Vagina (tissue), 2 donors: ENCODE measurements around the gene PAFAH1B1. TPM values are rescaled to one million over a fixed set of nuclear protein-coding genes. Genes with fewer than 3 reads are reported as not detected.

ENCODE experiments used
- DNase-seq, 2 donors: peaks; one replicate each; pipeline ENCODE4 v3.0.0-alpha.2; 2017; ENCODE audit errors: extremely low spot score in 2 of 2
- H3K27ac ChIP-seq: fragments of 200-600 bp; sonication (generic); one replicate; pipeline ENCODE4 v1.5.1; 2019
- H3K27me3 ChIP-seq: fragments of 200-600 bp; sonication (generic); one replicate; pipeline ENCODE4 v1.5.1; 2019
- H3K36me3 ChIP-seq, 2 donors: fragments of 200-600 bp; sonication (generic); one replicate each; pipeline ENCODE4 v1.5.1; 2017 to 2019
- H3K4me1 ChIP-seq: fragments of 200-600 bp; sonication (generic); one replicate; pipeline ENCODE4 v1.5.1; 2019
- H3K4me3 ChIP-seq, 2 donors: fragments of 200-600 bp; sonication (generic); 1 replicate in 1 of 2; 2 replicates in 1 of 2; pipeline ENCODE4 v1.5.1; 2016 to 2019
- H3K9me3 ChIP-seq: fragments of 200-600 bp; sonication (generic); one replicate; pipeline ENCODE4 v1.5.1; 2019
- POLR2A ChIP-seq, 2 donors: fragments of 450-650 bp; IDR thresholded peaks; one replicate each; pipeline ENCODE4 v1.6.1; 2017; ENCODE audit warnings: antibody characterized with exemption in 2 of 2, mild to moderate bottlenecking in 2 of 2, moderate library complexity in 2 of 2
- POLR2AphosphoS5 ChIP-seq, 2 donors: sonication (generic); formaldehyde crosslinking; IDR thresholded peaks; one replicate each; pipeline ENCODE4 v1.9.0; 2017; ENCODE audit warnings: antibody characterized with exemption in 2 of 2, mild to moderate bottlenecking in 2 of 2, low read depth in 1 of 2; ENCODE audit not compliant: insufficient read depth in 1 of 2
- intact Hi-C: fragments of 100-400 bp; cut with DNase I; formaldehyde crosslinking; loops from one replicate; pipeline ENCODE4 v1.15.1; 2023
- total RNA-seq: library from RNA; depleted of rRNA; stranded (reverse); fragments of >200 nt; gene quantifications from one replicate; pipeline ENCODE4 v1.2.3, GENCODE V29; 2016
- TF ChIP-seq, protein P1 (sequence below), 3 experiments: fragments of 450-650 bp in 2 of 3; fragments of 200-600 bp in 1 of 3; sonication (generic) in 1 of 3; IDR thresholded peaks; one replicate each; pipeline ENCODE4 v1.5.1; 2017 to 2019; ENCODE audit warnings: antibody characterized with exemption in 3 of 3, mild to moderate bottlenecking in 2 of 3, moderate library complexity in 2 of 3

Gene PAFAH1B1
- total RNA-seq, 1 donor from 2014 or later, result 102 TPM

- TF ChIP-seq POLR2A (IDR thresholded peaks at IDR 0.05) (no peak), POLR2AphosphoS5 (IDR thresholded peaks at IDR 0.05; ENCODE audit: insufficient read depth in 1 of 2, low read depth in 1 of 2) (no peak)
- TF ChIP-seq, protein P1, sequence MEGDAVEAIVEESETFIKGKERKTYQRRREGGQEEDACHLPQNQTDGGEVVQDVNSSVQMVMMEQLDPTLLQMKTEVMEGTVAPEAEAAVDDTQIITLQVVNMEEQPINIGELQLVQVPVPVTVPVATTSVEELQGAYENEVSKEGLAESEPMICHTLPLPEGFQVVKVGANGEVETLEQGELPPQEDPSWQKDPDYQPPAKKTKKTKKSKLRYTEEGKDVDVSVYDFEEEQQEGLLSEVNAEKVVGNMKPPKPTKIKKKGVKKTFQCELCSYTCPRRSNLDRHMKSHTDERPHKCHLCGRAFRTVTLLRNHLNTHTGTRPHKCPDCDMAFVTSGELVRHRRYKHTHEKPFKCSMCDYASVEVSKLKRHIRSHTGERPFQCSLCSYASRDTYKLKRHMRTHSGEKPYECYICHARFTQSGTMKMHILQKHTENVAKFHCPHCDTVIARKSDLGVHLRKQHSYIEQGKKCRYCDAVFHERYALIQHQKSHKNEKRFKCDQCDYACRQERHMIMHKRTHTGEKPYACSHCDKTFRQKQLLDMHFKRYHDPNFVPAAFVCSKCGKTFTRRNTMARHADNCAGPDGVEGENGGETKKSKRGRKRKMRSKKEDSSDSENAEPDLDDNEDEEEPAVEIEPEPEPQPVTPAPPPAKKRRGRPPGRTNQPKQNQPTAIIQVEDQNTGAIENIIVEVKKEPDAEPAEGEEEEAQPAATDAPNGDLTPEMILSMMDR (IDR thresholded peaks at IDR 0.05), result no peak
- Histone ChIP-seq H3K27me3 (no peaks in the 10 kb centered on the region), H3K36me3 (peaks cover 0 to 57% of the 10 kb centered on the region in 2 donors), H3K27ac (no peak overlapping the region), H3K4me3 (no peak overlapping the region), H3K9me3 (no peaks in the 10 kb centered on the region), H3K4me1 (peaks cover 10% of the 10 kb centered on the region)
- DNase-seq, result peak; percentile 80 to 93
- intact Hi-C loops, result no loop called here
Observed at GRCh38 chr17:2691965-2692780, 98.7 kb downstream of the PAFAH1B1 start.

- DNase-seq, result peak in 1 of 2 donors; percentile 71
- H3K36me3 ChIP-seq, result peaks cover 0 to 62% of the 10 kb centered on the region in 2 donors
- TF ChIP-seq POLR2A (IDR thresholded peaks at IDR 0.05) (no peak), POLR2AphosphoS5 (IDR thresholded peaks at IDR 0.05; ENCODE audit: insufficient read depth in 1 of 2, low read depth in 1 of 2) (no peak)
- TF ChIP-seq, protein P1 (IDR thresholded peaks at IDR 0.05), result no peak
- H3K9me3 ChIP-seq, result no peaks in the 10 kb centered on the region
- intact Hi-C loops, result no loop called here
- peaks cover 6% of the 10 kb centered on the region for H3K4me1 ChIP-seq
- no peak overlapping the region for H3K4me3 ChIP-seq
- no peak overlapping the region for H3K27ac ChIP-seq
- H3K27me3 ChIP-seq, result no peaks in the 10 kb centered on the region
Observed at GRCh38 chr17:2692781-2693135, 99.3 kb downstream of the PAFAH1B1 start.

DNA sequence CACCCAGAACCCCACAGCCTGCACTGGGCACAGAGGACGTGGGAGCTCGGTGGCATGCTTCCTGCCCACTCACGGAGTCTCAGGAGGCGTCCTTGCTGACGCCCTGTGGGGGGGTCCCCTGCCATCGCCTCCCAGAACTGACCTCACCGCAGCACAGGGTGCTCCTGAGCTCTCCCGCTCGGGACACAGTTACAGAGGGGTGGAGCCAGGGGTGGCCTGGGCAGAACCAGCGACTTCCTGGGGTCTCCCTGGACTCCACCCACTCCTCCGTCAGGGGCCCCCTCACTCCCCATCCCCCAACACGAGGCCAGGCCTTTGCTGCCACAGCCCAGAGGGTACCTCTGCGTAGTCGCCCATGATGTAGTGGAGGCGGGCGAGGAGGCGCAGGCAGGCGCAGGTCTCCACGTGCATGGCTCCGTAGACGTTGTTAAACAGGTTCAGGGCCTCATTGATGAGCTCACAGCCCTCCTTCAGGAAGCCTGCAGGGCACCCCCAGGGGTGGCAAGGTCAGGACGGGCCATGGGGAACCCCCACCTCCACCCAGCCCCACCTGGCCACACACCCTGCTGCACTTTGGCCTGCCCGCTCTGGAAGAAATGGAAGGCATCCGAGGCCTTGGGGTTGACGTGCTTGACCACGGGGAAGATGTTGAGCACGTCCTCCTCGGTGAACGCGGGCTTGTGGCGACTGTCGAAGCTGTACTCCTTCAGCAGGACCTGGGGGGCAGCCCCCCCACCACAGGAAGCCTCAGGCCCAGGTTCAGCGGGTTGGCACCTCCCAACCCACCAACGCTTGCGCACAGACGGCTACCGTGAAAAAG lies 100.3 kb downstream of the PAFAH1B1 start:
- Histone ChIP-seq H3K9me3 (no peaks in the 10 kb centered on the region), H3K27ac (no peak overlapping the region), H3K4me1 (peaks cover 6% of the 10 kb centered on the region), H3K4me3 (no peak overlapping the region), H3K27me3 (no peaks in the 10 kb centered on the region), H3K36me3 (peaks cover 0 to 72% of the 10 kb centered on the region in 2 donors)
- intact Hi-C loops, result no loop called here
- no peak for TF ChIP-seq POLR2AphosphoS5 (IDR thresholded peaks at IDR 0.05; ENCODE audit: insufficient read depth in 1 of 2, low read depth in 1 of 2)
- TF ChIP-seq, protein P1 (IDR thresholded peaks at IDR 0.05), result no peak
- no peak for TF ChIP-seq POLR2A (IDR thresholded peaks at IDR 0.05)
- peak; percentile 70 to 77 for DNase-seq

GRCh38 chr17:2694381-2695242 lies 101.2 kb downstream of the PAFAH1B1 start:
- H3K36me3 ChIP-seq, result peaks cover 0 to 79% of the 10 kb centered on the region in 2 donors
- peak in 1 of 2 donors; percentile 89 for DNase-seq
- TF ChIP-seq POLR2AphosphoS5 (IDR thresholded peaks at IDR 0.05; ENCODE audit: insufficient read depth in 1 of 2, low read depth in 1 of 2), result no peak
- TF ChIP-seq, protein P1 (IDR thresholded peaks at IDR 0.05), result no peak
- no peak for TF ChIP-seq POLR2A (IDR thresholded peaks at IDR 0.05)

More at GRCh38 chr17:2694381-2695242, 101.2 kb downstream of the PAFAH1B1 start:
- intact Hi-C loops, result no loop called here
- no peaks in the 10 kb centered on the region for H3K27me3 ChIP-seq
- no peaks in the 10 kb centered on the region for H3K9me3 ChIP-seq
- no peak overlapping the region for H3K4me3 ChIP-seq
- H3K27ac ChIP-seq, result no peak overlapping the region
- H3K4me1 ChIP-seq, result peaks cover 2% of the 10 kb centered on the region
